ENCODE data around the gene MARCHF2. TPM values are rescaled to one million over a fixed set of nuclear protein-coding genes. Genes with fewer than 3 reads are reported as not detected.

The MARCHF2 gene
- total RNA-seq, 1 donor from 2014 or later = 42.5 TPM

GRCh38 chr19:8449830-8450229, 36.7 kb downstream of the MARCHF2 start:
- H3K36me3 Mint-ChIP-seq (ENCODE audit: low read depth) = peaks cover 6% of the 10 kb centered on the region
- no peaks in the 10 kb centered on the region for H3K9me3 Mint-ChIP-seq (ENCODE audit: low read depth)
- peak; percentile 26 for DNase-seq (ENCODE audit: low spot score)
- TF ChIP-seq CTCF (IDR thresholded peaks at IDR 0.05) = no peak
- peak overlapping the region; percentile 32 for H3K27ac Mint-ChIP-seq (ENCODE audit: unreplicated experiment)
- peaks cover 71% of the 10 kb centered on the region for H3K4me1 Mint-ChIP-seq (ENCODE audit: low read depth)
- H3K4me3 Mint-ChIP-seq (ENCODE audit: unreplicated experiment) = no peak overlapping the region
- no peaks in the 10 kb centered on the region for H3K27me3 Mint-ChIP-seq (ENCODE audit: low read depth)

- no peaks in the 10 kb centered on the region for H3K27me3 Mint-ChIP-seq (ENCODE audit: low read depth)
- no peak overlapping the region for H3K4me3 Mint-ChIP-seq (ENCODE audit: unreplicated experiment)
- H3K27ac Mint-ChIP-seq (ENCODE audit: unreplicated experiment) = peak overlapping the region; percentile 77
- no peak for TF ChIP-seq CTCF (IDR thresholded peaks at IDR 0.05)
- H3K36me3 Mint-ChIP-seq (ENCODE audit: low read depth) = peaks cover 10% of the 10 kb centered on the region
- DNase-seq (ENCODE audit: low spot score) = peak; percentile 27
- H3K9me3 Mint-ChIP-seq (ENCODE audit: low read depth) = no peaks in the 10 kb centered on the region
- H3K4me1 Mint-ChIP-seq (ENCODE audit: low read depth) = peaks cover 75% of the 10 kb centered on the region
These were observed 38.3 kb downstream of the MARCHF2 start for GRCh38 chr19:8451377-8451776.

GRCh38 chr19:8451885-8452284, 38.8 kb downstream of the MARCHF2 start:
- no peaks in the 10 kb centered on the region for H3K27me3 Mint-ChIP-seq (ENCODE audit: low read depth)
- H3K9me3 Mint-ChIP-seq (ENCODE audit: low read depth) = no peaks in the 10 kb centered on the region
- TF ChIP-seq CTCF (IDR thresholded peaks at IDR 0.05) = no peak
- H3K36me3 Mint-ChIP-seq (ENCODE audit: low read depth) = peaks cover 13% of the 10 kb centered on the region
- peak overlapping the region; percentile 77 for H3K27ac Mint-ChIP-seq (ENCODE audit: unreplicated experiment)
- H3K4me3 Mint-ChIP-seq (ENCODE audit: unreplicated experiment) = no peak overlapping the region
- peaks cover 75% of the 10 kb centered on the region for H3K4me1 Mint-ChIP-seq (ENCODE audit: low read depth)
- DNase-seq (ENCODE audit: low spot score) = no peak

- Mint-ChIP-seq H3K4me3 (ENCODE audit: unreplicated experiment) (no peak overlapping the region), H3K27me3 (ENCODE audit: low read depth) (no peaks in the 10 kb centered on the region), H3K36me3 (ENCODE audit: low read depth) (peaks cover 8% of the 10 kb centered on the region), H3K4me1 (ENCODE audit: low read depth) (peaks cover 75% of the 10 kb centered on the region), H3K9me3 (ENCODE audit: low read depth) (no peaks in the 10 kb centered on the region), H3K27ac (ENCODE audit: unreplicated experiment) (peak overlapping the region; percentile 77)
- peak; percentile 24 for DNase-seq (ENCODE audit: low spot score)
- TF ChIP-seq CTCF (IDR thresholded peaks at IDR 0.05) = no peak
These were observed 39.5 kb downstream of the MARCHF2 start for GRCh38 chr19:8452446-8453123.

GRCh38 chr19:8453616-8454015, 40.5 kb downstream of the MARCHF2 start:
- TF ChIP-seq CTCF (IDR thresholded peaks at IDR 0.05) = no peak
- Mint-ChIP-seq H3K36me3 (ENCODE audit: low read depth) (peaks cover 7% of the 10 kb centered on the region), H3K27ac (ENCODE audit: unreplicated experiment) (no peak overlapping the region), H3K4me3 (ENCODE audit: unreplicated experiment) (no peak overlapping the region), H3K9me3 (ENCODE audit: low read depth) (no peaks in the 10 kb centered on the region), H3K27me3 (ENCODE audit: low read depth) (no peaks in the 10 kb centered on the region), H3K4me1 (ENCODE audit: low read depth) (peaks cover 76% of the 10 kb centered on the region)
- DNase-seq (ENCODE audit: low spot score) = peak; percentile 50

Data from chondrocyte (in vitro differentiated cells).